ENCODE measurements around the gene NCR3LG1.

Gene NCR3LG1

DNA sequence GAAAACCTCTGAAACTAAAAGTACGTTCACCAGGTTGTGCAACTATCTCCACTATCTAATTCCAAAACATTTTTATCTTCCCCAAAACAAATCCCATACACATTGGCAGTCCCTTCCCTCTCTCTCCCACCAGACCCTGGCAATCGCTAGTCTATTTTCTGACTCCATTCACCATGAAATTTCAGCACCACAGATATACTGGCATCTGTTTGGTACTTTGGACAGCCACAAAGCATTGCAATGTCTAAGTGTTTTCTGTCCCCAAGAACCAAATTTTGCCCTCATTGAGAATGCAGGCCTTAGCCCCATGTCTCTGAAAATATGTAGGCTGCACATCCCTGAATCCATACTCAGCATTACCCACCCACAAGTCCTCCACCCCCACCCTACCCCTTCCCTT is 64.9 kb downstream of the NCR3LG1 start:
- Histone ChIP-seq H3K9me3 (ENCODE audit: insufficient read depth, low read length, severe bottlenecking) (no peaks in the 10 kb centered on the region), H3K27me3 (ENCODE audit: insufficient read depth, low read length, poor library complexity) (no peaks in the 10 kb centered on the region), H3K79me2 (ENCODE audit: insufficient read depth, low read length) (no peaks in the 10 kb centered on the region), H3K4me1 (ENCODE audit: insufficient read depth, low read length) (peaks cover 99% of the 10 kb centered on the region), H3K27ac (ENCODE audit: low read length) (peak overlapping the region; percentile 99), H4K20me1 (ENCODE audit: insufficient read depth, low read length) (no peaks in the 10 kb centered on the region), H2AFZ (ENCODE audit: low read depth, low read length) (no peak overlapping the region), H3K9ac (ENCODE audit: low read depth, low read length) (peak overlapping the region; percentile 57; the same call in 1 of the 2 replicates), H3K4me2 (ENCODE audit: insufficient read depth, low read length) (no peak overlapping the region), H3K36me3 (ENCODE audit: insufficient read depth, low read length) (no peaks in the 10 kb centered on the region), H3K4me3 (ENCODE audit: low read depth in 1 of 2, low read length in 2 of 2) (no peak overlapping the region)
- no peak for ATAC-seq (ENCODE audit: insufficient read depth, low read depth)
- DNase-seq = no peak
- TF ChIP-seq, protein P1, sequence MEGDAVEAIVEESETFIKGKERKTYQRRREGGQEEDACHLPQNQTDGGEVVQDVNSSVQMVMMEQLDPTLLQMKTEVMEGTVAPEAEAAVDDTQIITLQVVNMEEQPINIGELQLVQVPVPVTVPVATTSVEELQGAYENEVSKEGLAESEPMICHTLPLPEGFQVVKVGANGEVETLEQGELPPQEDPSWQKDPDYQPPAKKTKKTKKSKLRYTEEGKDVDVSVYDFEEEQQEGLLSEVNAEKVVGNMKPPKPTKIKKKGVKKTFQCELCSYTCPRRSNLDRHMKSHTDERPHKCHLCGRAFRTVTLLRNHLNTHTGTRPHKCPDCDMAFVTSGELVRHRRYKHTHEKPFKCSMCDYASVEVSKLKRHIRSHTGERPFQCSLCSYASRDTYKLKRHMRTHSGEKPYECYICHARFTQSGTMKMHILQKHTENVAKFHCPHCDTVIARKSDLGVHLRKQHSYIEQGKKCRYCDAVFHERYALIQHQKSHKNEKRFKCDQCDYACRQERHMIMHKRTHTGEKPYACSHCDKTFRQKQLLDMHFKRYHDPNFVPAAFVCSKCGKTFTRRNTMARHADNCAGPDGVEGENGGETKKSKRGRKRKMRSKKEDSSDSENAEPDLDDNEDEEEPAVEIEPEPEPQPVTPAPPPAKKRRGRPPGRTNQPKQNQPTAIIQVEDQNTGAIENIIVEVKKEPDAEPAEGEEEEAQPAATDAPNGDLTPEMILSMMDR (IDR thresholded peaks at IDR 0.05; ENCODE audit: borderline replicate concordance, extremely low read depth, low read length, poor library complexity, severe bottlenecking) = no peak
- TF ChIP-seq EZH2 (IDR thresholded peaks at IDR 0.05; ENCODE audit: borderline replicate concordance, low read depth, low read length, severe bottlenecking) = no peak

DNA sequence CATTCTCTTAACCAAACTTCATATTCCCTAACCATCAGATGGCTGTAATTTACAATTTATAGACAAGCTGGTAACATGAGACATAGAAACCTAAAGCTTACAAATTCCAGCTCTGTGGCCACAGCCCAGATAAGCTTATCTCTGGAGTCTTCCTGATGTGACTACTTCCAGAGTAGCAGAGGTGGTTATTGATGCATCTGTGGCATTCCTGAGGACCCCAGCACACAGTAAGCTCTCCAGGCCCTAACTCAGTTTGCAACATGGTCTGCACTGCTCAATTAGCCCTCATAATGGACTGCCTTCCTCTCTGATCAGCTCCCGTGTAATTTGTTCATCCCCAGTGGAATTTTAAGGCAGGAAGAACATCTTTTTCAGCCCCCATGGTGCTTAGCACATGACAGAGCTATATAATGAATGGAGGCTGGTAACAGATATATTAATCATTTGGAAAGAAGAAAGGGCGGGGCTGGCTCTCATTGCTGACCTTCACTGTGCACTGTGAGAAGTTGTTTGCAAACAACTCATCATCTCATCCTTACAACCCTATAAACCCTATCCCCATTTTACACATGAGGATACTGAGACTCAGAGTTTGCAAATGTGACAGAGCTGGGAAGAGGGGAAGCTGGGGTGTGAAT is 67.0 kb downstream of the NCR3LG1 start:
- DNase-seq = no peak

DNA sequence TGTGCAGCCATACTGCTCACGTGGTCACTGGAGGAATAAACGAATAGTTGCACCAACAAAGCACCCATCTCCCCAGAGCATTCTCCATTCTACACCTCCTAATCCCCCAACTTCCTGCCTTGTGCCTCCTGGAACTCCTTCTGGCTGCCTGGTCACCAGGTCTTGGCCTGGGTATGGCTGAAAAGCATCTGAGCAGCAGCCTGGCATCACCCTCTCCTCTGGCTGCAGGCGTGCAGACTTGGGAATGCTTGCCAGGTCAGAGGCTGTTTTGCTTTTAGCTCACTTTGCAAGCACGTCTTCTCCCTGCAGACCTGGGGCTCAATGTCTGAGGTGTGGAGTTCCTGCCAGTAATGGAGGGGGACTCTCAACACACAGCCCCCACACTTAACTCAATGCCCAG is 70.2 kb downstream of the NCR3LG1 start:
- no peaks in the 10 kb centered on the region for H3K79me2 ChIP-seq (ENCODE audit: insufficient read depth, low read length)
- 0 out of 2 replicates have a peak overlapping the region, but pooled peaks have one; percentile 19 for H3K4me2 ChIP-seq (ENCODE audit: insufficient read depth, low read length)
- peak overlapping the region; percentile 86 for H3K27ac ChIP-seq (ENCODE audit: low read length)
- H2AFZ ChIP-seq (ENCODE audit: low read depth, low read length) = peak overlapping the region; percentile 20; the same call in 1 of the 2 replicates
- H3K9me3 ChIP-seq (ENCODE audit: insufficient read depth, low read length, severe bottlenecking) = no peaks in the 10 kb centered on the region
- no peaks in the 10 kb centered on the region for H4K20me1 ChIP-seq (ENCODE audit: insufficient read depth, low read length)
- DNase-seq (peak; percentile 31), ATAC-seq (ENCODE audit: insufficient read depth, low read depth) (no peak)
- H3K27me3 ChIP-seq (ENCODE audit: insufficient read depth, low read length, poor library complexity) = no peaks in the 10 kb centered on the region
- TF ChIP-seq, protein P1 (IDR thresholded peaks at IDR 0.05; ENCODE audit: borderline replicate concordance, extremely low read depth, low read length, poor library complexity, severe bottlenecking) = no peak
- no peak for TF ChIP-seq EZH2 (IDR thresholded peaks at IDR 0.05; ENCODE audit: borderline replicate concordance, low read depth, low read length, severe bottlenecking)
- no peak overlapping the region for H3K4me3 ChIP-seq (ENCODE audit: low read depth in 1 of 2, low read length in 2 of 2)
- H3K4me1 ChIP-seq (ENCODE audit: insufficient read depth, low read length) = peaks cover 99% of the 10 kb centered on the region
- H3K9ac ChIP-seq (ENCODE audit: low read depth, low read length) = peak overlapping the region; percentile 28
- H3K36me3 ChIP-seq (ENCODE audit: insufficient read depth, low read length) = no peaks in the 10 kb centered on the region

More for the DNA sequence above, 67.0 kb downstream of the NCR3LG1 start:
- ATAC-seq (ENCODE audit: insufficient read depth, low read depth) = no peak
- no peak overlapping the region for H3K4me2 ChIP-seq (ENCODE audit: insufficient read depth, low read length)
- H3K79me2 ChIP-seq (ENCODE audit: insufficient read depth, low read length) = no peaks in the 10 kb centered on the region
- TF ChIP-seq EZH2 (IDR thresholded peaks at IDR 0.05; ENCODE audit: borderline replicate concordance, low read depth, low read length, severe bottlenecking) = no peak
- TF ChIP-seq, protein P1 (IDR thresholded peaks at IDR 0.05; ENCODE audit: borderline replicate concordance, extremely low read depth, low read length, poor library complexity, severe bottlenecking) = no peak
- H3K27ac ChIP-seq (ENCODE audit: low read length) = peak overlapping the region; percentile 58
- no peaks in the 10 kb centered on the region for H4K20me1 ChIP-seq (ENCODE audit: insufficient read depth, low read length)
- H3K4me3 ChIP-seq (ENCODE audit: low read depth in 1 of 2, low read length in 2 of 2) = no peak overlapping the region
- H3K9me3 ChIP-seq (ENCODE audit: insufficient read depth, low read length, severe bottlenecking) = no peaks in the 10 kb centered on the region
- H3K36me3 ChIP-seq (ENCODE audit: insufficient read depth, low read length) = no peaks in the 10 kb centered on the region
- no peak overlapping the region for H2AFZ ChIP-seq (ENCODE audit: low read depth, low read length)
- H3K27me3 ChIP-seq (ENCODE audit: insufficient read depth, low read length, poor library complexity) = no peaks in the 10 kb centered on the region
- peaks cover 100% of the 10 kb centered on the region for H3K4me1 ChIP-seq (ENCODE audit: insufficient read depth, low read length)
- no peak overlapping the region for H3K9ac ChIP-seq (ENCODE audit: low read depth, low read length)

Measured in DND-41 (cell line).